NT2/D1 (cell line): ENCODE results near the gene RFTN1.

Experiments
- SUZ12 ChIP-seq: IDR thresholded peaks from 2 replicates; pipeline ENCODE4 v1.6.1; 2011; ENCODE audit not compliant: insufficient read length, insufficient read depth; ENCODE audit errors: extremely low read depth
- YY1 ChIP-seq: IDR thresholded peaks from 2 replicates; pipeline ENCODE4 v1.6.1; 2011; ENCODE audit not compliant: insufficient read length, insufficient read depth
- ZNF274 ChIP-seq: IDR thresholded peaks from 2 replicates; pipeline ENCODE4 v1.6.1; 2011; ENCODE audit warnings: mild to moderate bottlenecking, low read depth, low read length

DNA sequence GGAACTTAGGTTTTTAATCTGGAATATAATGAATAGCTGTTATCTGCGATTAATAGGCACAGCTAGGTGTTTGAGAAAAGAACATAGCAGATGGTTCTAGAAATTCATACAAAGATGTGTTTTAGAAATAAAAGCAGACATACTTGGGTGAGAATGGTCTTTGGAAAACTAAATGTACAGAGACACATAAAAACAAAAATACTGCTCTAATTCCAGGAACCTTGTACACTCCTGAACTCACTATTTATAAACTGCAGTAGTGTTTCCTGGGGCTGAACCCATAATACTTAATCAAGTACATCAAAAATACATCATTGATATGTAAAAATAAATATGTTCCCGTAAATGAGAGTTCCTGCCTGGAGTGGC lies 143.0 kb downstream of the RFTN1 start:
- TF ChIP-seq SUZ12, result no peak
- no peak for TF ChIP-seq YY1
- no peak for TF ChIP-seq ZNF274
